Endothelial cell of umbilical vein (primary cell): Measurements from ENCODE around the gene CTIF. TPM values are rescaled to one million over a fixed set of nuclear protein-coding genes. Genes with fewer than 3 reads are reported as not detected.

Experiments
- BruUV-seq: library from RNA; stranded (reverse); fragments of 400-500 nt; replicated peaks from 2 replicates; lab custom pipeline; 2021; lab: Mats Ljungman, UMichigan
- CTCF ChIA-PET: fragments of 300-600, 350-600 bp; sonication (Branson Sonifier 250); formaldehyde crosslinking; loops from one replicate; lab custom pipeline; 2021; ENCODE audit warnings: antibody characterized with exemption, inconsistent platforms; lab: Charles Lee
- POLR2A ChIA-PET: fragments of 300-600, 350-600 bp; sonication (Branson Sonifier 250); formaldehyde crosslinking; loops from one replicate; lab custom pipeline; 2021; ENCODE audit warnings: antibody characterized with exemption, inconsistent platforms; lab: Charles Lee
- DNase-seq: peaks from one replicate; pipeline ENCODE4 v3.0.0-alpha.2; 2011; ENCODE audit warnings: low read depth, low spot score
- FAIRE-seq: peaks from 2 replicates; lab custom pipeline; 2011; peaks lifted over from hg19 to GRCh38; lab: Jason Lieb, UNC
- H2AFZ ChIP-seq: 2 replicates; pipeline ENCODE4 v1.6.0; 2012; ENCODE audit warnings: low read depth, low read length, control low read depth, inconsistent platforms
- H3K27ac ChIP-seq: 2 replicates; pipeline ENCODE4 v1.5.1; 2011; ENCODE audit warnings: low read depth, mild to moderate bottlenecking, control low read depth, low read length, moderate library complexity; ENCODE audit not compliant: insufficient read depth
- H3K27me3 ChIP-seq, 2 experiments: 2 replicates each; pipeline versions ENCODE4 v1.6.0 to v1.6.1; 2011; ENCODE audit warnings: low read length in 2 of 2, mixed read lengths in 1 of 2; ENCODE audit not compliant: control insufficient read depth in 2 of 2, insufficient read depth in 2 of 2
- H3K36me3 ChIP-seq, 2 experiments: 2 replicates in 1 of 2; 3 replicates in 1 of 2; pipeline ENCODE4 v1.5.1; 2011; ENCODE audit warnings: low read length in 2 of 2, mild to moderate bottlenecking in 1 of 2, moderate library complexity in 1 of 2; ENCODE audit not compliant: control insufficient read depth in 2 of 2, insufficient read depth in 2 of 2; ENCODE audit errors: extremely low read depth in 1 of 2
- H3K4me1 ChIP-seq: 3 replicates; pipeline ENCODE4 v1.5.1; 2011; ENCODE audit warnings: mild to moderate bottlenecking, low read length; ENCODE audit not compliant: control insufficient read depth, insufficient read depth; ENCODE audit errors: extremely low read depth
- H3K4me2 ChIP-seq: 2 replicates; pipeline ENCODE4 v1.6.1; 2011; ENCODE audit warnings: low read length, control low read depth, mixed read lengths; ENCODE audit not compliant: insufficient read depth
- H3K4me3 ChIP-seq, 3 experiments: fragments of 200-600 bp in 1 of 3; sonication (generic), shearing (Covaris generic) in 1 of 3; replicated peaks in 1 of 3; 2 replicates each; pipeline ENCODE4 v1.5.1; 2011 to 2016; ENCODE audit warnings: control low read depth in 3 of 3, low read length in 3 of 3, mild to moderate bottlenecking in 2 of 3, inconsistent platforms in 1 of 3, low read depth in 1 of 3, moderate library complexity in 1 of 3; ENCODE audit not compliant: insufficient read depth in 1 of 3
- H3K79me2 ChIP-seq: 2 replicates; pipeline ENCODE4 v1.6.0; 2012; ENCODE audit warnings: low read length, inconsistent platforms; ENCODE audit not compliant: control insufficient read depth, insufficient read depth
- H3K9ac ChIP-seq: replicated peaks from 2 replicates; pipeline ENCODE3; 2011; ENCODE audit warnings: low read length, control low read depth; ENCODE audit not compliant: insufficient read depth; ENCODE audit errors: extremely low read depth
- H3K9me1 ChIP-seq: replicated peaks from 3 replicates; pipeline ENCODE4 v1.6.0; 2011; ENCODE audit warnings: mild to moderate bottlenecking, low read length; ENCODE audit not compliant: control insufficient read depth, insufficient read depth; ENCODE audit errors: extremely low read depth
- H3K9me3 ChIP-seq: replicated peaks from 2 replicates; pipeline ENCODE4 v1.5.1; 2012; ENCODE audit warnings: low read length, inconsistent platforms; ENCODE audit not compliant: control insufficient read depth, insufficient read depth
- H4K20me1 ChIP-seq: replicated peaks from 2 replicates; pipeline ENCODE3; 2011; ENCODE audit warnings: mild to moderate bottlenecking, low read length; ENCODE audit not compliant: control insufficient read depth, insufficient read depth; ENCODE audit errors: extremely low read depth
- CTCF ChIP-seq, 2 donors: IDR thresholded peaks; 1 replicate in 1 of 2; 2 replicates in 1 of 2; pipeline ENCODE4 v1.5.1; 2011; ENCODE audit warnings: low read length in 2 of 2, mild to moderate bottlenecking in 2 of 2, moderate library complexity in 2 of 2, control low read depth in 1 of 2, inconsistent platforms in 1 of 2, low read depth in 1 of 2; ENCODE audit not compliant: insufficient read depth in 1 of 2; ENCODE audit errors: extremely low read depth in 1 of 2
- EZH2 ChIP-seq: IDR thresholded peaks from 2 replicates; pipeline ENCODE4 v1.6.1; 2012; ENCODE audit warnings: borderline replicate concordance, low read depth, mild to moderate bottlenecking, moderate library complexity, low read length, inconsistent platforms; ENCODE audit not compliant: severe bottlenecking
- FOS ChIP-seq: IDR thresholded peaks from 2 replicates; pipeline ENCODE4 v1.6.1; 2011; ENCODE audit warnings: mild to moderate bottlenecking, low read length, moderate library complexity, borderline replicate concordance; ENCODE audit not compliant: insufficient read depth
- GATA2 ChIP-seq: IDR thresholded peaks from 2 replicates; pipeline ENCODE4 v1.7.0; 2011; ENCODE audit warnings: low read depth, mild to moderate bottlenecking, moderate library complexity, mixed read lengths, low read length; ENCODE audit not compliant: insufficient read length, insufficient read depth
- JUN ChIP-seq: IDR thresholded peaks from 2 replicates; pipeline ENCODE4 v1.6.1; 2011; ENCODE audit warnings: borderline replicate concordance, low read depth; ENCODE audit not compliant: insufficient read length, insufficient read depth
- MAX ChIP-seq: IDR thresholded peaks from 2 replicates; pipeline ENCODE4 v1.6.1; 2011; ENCODE audit not compliant: insufficient read depth, insufficient read length
- POLR2AphosphoS5 ChIP-seq: IDR thresholded peaks from 2 replicates; pipeline ENCODE4 v1.6.1; 2012; ENCODE audit warnings: low read depth, mild to moderate bottlenecking, control low read depth, low read length, moderate library complexity; ENCODE audit not compliant: insufficient read depth
- dilution Hi-C: fragments of 300-500 bp; cut with MboI; formaldehyde crosslinking; loops from one replicate; pipeline ENCODE4 v1.15.0; 2019; ENCODE audit warnings: low sequenced_read_pairs; ENCODE audit not compliant: extremely low pct_ligation_motif_present
- intact Hi-C: fragments of 100-400 bp; cut with micrococcal nuclease; formaldehyde crosslinking; loops from one replicate; pipeline ENCODE4 v1.10.0; 2022
- polyA plus RNA-seq, 4 experiments: library from polyadenylated mRNA; depleted of rRNA in 3 of 4; stranded (reverse) in 3 of 4; unstranded in 1 of 4; fragments of >200 nt; gene quantifications; 2 replicates each; pipeline versions ENCODE4 v1.2.1 to v1.2.3, GENCODE V29; 2011 to 2012; ENCODE audit warnings: missing spikeins in 1 of 4
- total RNA-seq: library from RNA; stranded (reverse); gene quantifications from 2 replicates; pipeline ENCODE4 v1.2.3, GENCODE V29; 2021

Gene CTIF
- total and polyA plus RNA-seq, 2 donors (not counting 3 experiments of a cell fraction or from before 2014, with no cell fraction given) = 20.9 to 57.7 TPM

- no peak overlapping the region for H3K9ac ChIP-seq
- dilution Hi-C loops (no loop called here), intact Hi-C loops (no loop called here)
- H2AFZ ChIP-seq = no peak overlapping the region
- no peak for DNase-seq
- ChIA-PET CTCF (interaction anchor here (1.0 to 3.0 kb wide), 3 partner anchors 11 to 451 kb away, joined by 3 to 9 read pairs (median 3); no protein-coding TSS in a partner anchor), POLR2A (no interaction called here)
- no peak overlapping the region for H3K4me2 ChIP-seq
- BruUV-seq = no TSS peak
- no peaks in the 10 kb centered on the region for H4K20me1 ChIP-seq
- no peak overlapping the region for H3K27ac ChIP-seq
- FAIRE-seq = peak; percentile 53
- TF ChIP-seq GATA2 (no peak), EZH2 (no peak), MAX (no peak), CTCF (IDR thresholded peaks at IDR 0.05; ENCODE audit: extremely low read depth in 1 of 2, insufficient read depth in 1 of 2, low read depth in 1 of 2, low read length in 2 of 2) (no peak), JUN (no peak), FOS (no peak), POLR2AphosphoS5 (no peak)
- no peaks in the 10 kb centered on the region for H3K9me1 ChIP-seq
- H3K4me3 ChIP-seq = no peak overlapping the region
- no peaks in the 10 kb centered on the region for H3K79me2 ChIP-seq
- no peaks in the 10 kb centered on the region for H3K27me3 ChIP-seq
- no peaks in the 10 kb centered on the region for H3K36me3 ChIP-seq
- no peaks in the 10 kb centered on the region for H3K9me3 ChIP-seq
- H3K4me1 ChIP-seq = peaks cover 15% of the 10 kb centered on the region
Measured at GRCh38 chr18:48787203-48788151, 248.6 kb downstream of the CTIF start.
